Ascending aorta (tissue), 2 donors: ENCODE measurements around the gene HTR2B. TPM values are rescaled to one million over a fixed set of nuclear protein-coding genes. Genes with fewer than 3 reads are reported as not detected.
"Not testable (repeated sequence)": the region's sequence is repeated elsewhere in the genome, so short reads cannot be mapped to it uniquely, and the experiment has no call there.

Source experiments
- DNase-seq, 2 donors: peaks; one replicate each; pipeline ENCODE4 v3.0.0-alpha.2; 2019; ENCODE audit warnings: low spot score in 2 of 2
- H3K27ac ChIP-seq, 2 donors: fragments of 200-600 bp; sonication (generic); one replicate each; pipeline ENCODE4 v1.5.1; 2016 to 2017; ENCODE audit warnings: mild to moderate bottlenecking in 1 of 2
- H3K27me3 ChIP-seq: fragments of 200-600 bp; sonication (generic); one replicate; pipeline ENCODE4 v1.5.1; 2017
- H3K36me3 ChIP-seq, 2 donors: fragments of 200-600 bp; sonication (generic); one replicate each; pipeline ENCODE4 v1.5.1; 2016
- H3K4me1 ChIP-seq, 2 donors: fragments of 200-600 bp; sonication (generic); one replicate each; pipeline ENCODE4 v1.5.1; 2016 to 2017; ENCODE audit warnings: mild to moderate bottlenecking in 1 of 2
- H3K4me3 ChIP-seq, 2 donors: fragments of 200-600 bp; sonication (generic); one replicate each; pipeline ENCODE4 v1.5.1; 2016 to 2017; ENCODE audit warnings: mild to moderate bottlenecking in 1 of 2
- H3K9me3 ChIP-seq, 2 donors: fragments of 200-600 bp; sonication (generic); one replicate each; pipeline ENCODE4 v1.5.1; 2016
- CTCF ChIP-seq, 3 experiments: fragments of 200-600 bp in 2 of 3; fragments of 450-650 bp in 1 of 3; sonication (generic) in 2 of 3; IDR thresholded peaks; one replicate each; pipeline ENCODE4 v1.5.1; 2016 to 2019; ENCODE audit warnings: antibody characterized with exemption in 3 of 3, mild to moderate bottlenecking in 1 of 3, moderate library complexity in 1 of 3
- intact Hi-C: fragments of 100-400 bp; cut with DNase I; formaldehyde crosslinking; loops from one replicate; pipeline ENCODE4 v1.15.1; 2023
- total RNA-seq: library from RNA; depleted of rRNA; stranded (reverse); fragments of >200 nt; gene quantifications from one replicate; pipeline ENCODE4 v1.1.0, GENCODE V29; 2016

Gene HTR2B
- total RNA-seq, 1 donor from 2014 or later: 0.75 TPM

- H3K27me3 ChIP-seq: no peaks in the 10 kb centered on the region
- H3K36me3 ChIP-seq: peaks cover 76 to 82% of the 10 kb centered on the region in 2 donors
- no peak for DNase-seq
- no peak overlapping the region for H3K4me3 ChIP-seq
- intact Hi-C loops: no loop called here
- no peaks in the 10 kb centered on the region for H3K4me1 ChIP-seq
- no peak for TF ChIP-seq CTCF (IDR thresholded peaks at IDR 0.05)
- H3K9me3 ChIP-seq: no peaks in the 10 kb centered on the region
- no peak overlapping the region for H3K27ac ChIP-seq
These were observed 56.2 kb downstream of the HTR2B start for GRCh38 chr2:231068525-231069222.

- intact Hi-C loops, H3K27me3 ChIP-seq, DNase-seq, H3K9me3 ChIP-seq, H3K4me1 ChIP-seq, H3K4me3 ChIP-seq, H3K27ac ChIP-seq: not testable (repeated sequence)
- H3K36me3 ChIP-seq: peaks cover 76 to 90% of the 10 kb centered on the region in 2 donors
These were observed 57.3 kb downstream of the HTR2B start for GRCh38 chr2:231067531-231067930.

GRCh38 chr2:231065966-231066365, 58.9 kb downstream of the HTR2B start:
- H3K4me3 ChIP-seq: no peak overlapping the region
- H3K27ac ChIP-seq: no peak overlapping the region
- peaks cover 74 to 91% of the 10 kb centered on the region in 2 donors for H3K36me3 ChIP-seq
- TF ChIP-seq CTCF (IDR thresholded peaks at IDR 0.05): no peak
- H3K27me3 ChIP-seq: no peaks in the 10 kb centered on the region
- intact Hi-C loops: no loop called here
- H3K9me3 ChIP-seq: no peaks in the 10 kb centered on the region
- DNase-seq: no peak
- no peaks in the 10 kb centered on the region for H3K4me1 ChIP-seq

GRCh38 chr2:231063347-231063746, 61.5 kb downstream of the HTR2B start:
- no peak overlapping the region for H3K27ac ChIP-seq
- peaks cover 0 to 10% of the 10 kb centered on the region in 2 donors for H3K4me1 ChIP-seq
- peaks cover 57 to 71% of the 10 kb centered on the region in 2 donors for H3K36me3 ChIP-seq
- intact Hi-C loops: no loop called here
- H3K4me3 ChIP-seq: no peak overlapping the region
- no peaks in the 10 kb centered on the region for H3K27me3 ChIP-seq
- no peak for TF ChIP-seq CTCF (IDR thresholded peaks at IDR 0.05)
- H3K9me3 ChIP-seq: no peaks in the 10 kb centered on the region
- DNase-seq: no peak

GRCh38 chr2:231062776-231063175, 62.1 kb downstream of the HTR2B start:
- Histone ChIP-seq H3K36me3 (peaks cover 52 to 65% of the 10 kb centered on the region in 2 donors), H3K27ac (no peak overlapping the region), H3K4me1 (peaks cover 3 to 15% of the 10 kb centered on the region in 2 donors), H3K27me3 (no peaks in the 10 kb centered on the region), H3K4me3 (no peak overlapping the region), H3K9me3 (no peaks in the 10 kb centered on the region)
- intact Hi-C loops: no loop called here
- no peak for TF ChIP-seq CTCF (IDR thresholded peaks at IDR 0.05)
- DNase-seq: no peak

- H3K27me3 ChIP-seq: no peaks in the 10 kb centered on the region
- TF ChIP-seq CTCF (IDR thresholded peaks at IDR 0.05): no peak
- H3K4me3 ChIP-seq: no peak overlapping the region
- H3K27ac ChIP-seq: no peak overlapping the region
- no peaks in the 10 kb centered on the region for H3K9me3 ChIP-seq
- intact Hi-C loops: loop anchor here (5.0 kb wide), 3 partner anchors 192 to 723 kb away; partner anchors contain the start of gene PDE6D
- H3K4me1 ChIP-seq: peaks cover 6 to 17% of the 10 kb centered on the region in 2 donors
- peaks cover 27 to 37% of the 10 kb centered on the region in 2 donors for H3K36me3 ChIP-seq
- no peak for DNase-seq
These were observed 65.1 kb downstream of the HTR2B start for GRCh38 chr2:231059756-231060155.
